Endometrium (tissue), 2 donors: ENCODE results near the gene COL21A1.

Experiments used
- FAIRE-seq: peaks from 2 replicates; lab custom pipeline; 2012; peaks lifted over from hg19 to GRCh38; lab: Jason Lieb, UNC
- donor health status: control.
- donor health status: control.

The COL21A1 gene

DNA sequence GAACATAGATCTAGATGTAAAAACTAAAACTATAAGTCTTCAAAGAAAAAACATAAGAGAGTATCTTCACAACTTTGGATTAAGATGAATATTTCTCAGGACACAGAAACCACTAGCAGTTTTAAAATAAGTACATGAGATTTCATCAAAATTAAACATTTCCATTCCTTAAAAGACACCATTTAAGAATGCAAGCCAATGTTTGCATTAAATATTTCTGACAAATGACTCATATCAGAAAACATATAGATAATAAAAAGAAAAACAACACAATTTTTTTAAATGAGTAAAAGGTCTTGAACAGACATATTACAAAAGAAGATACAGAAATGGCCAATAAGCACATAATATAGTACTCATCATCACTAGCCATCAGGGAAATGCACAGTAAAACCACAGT, 59.7 kb downstream of the COL21A1 start:
- FAIRE-seq: no peak

DNA sequence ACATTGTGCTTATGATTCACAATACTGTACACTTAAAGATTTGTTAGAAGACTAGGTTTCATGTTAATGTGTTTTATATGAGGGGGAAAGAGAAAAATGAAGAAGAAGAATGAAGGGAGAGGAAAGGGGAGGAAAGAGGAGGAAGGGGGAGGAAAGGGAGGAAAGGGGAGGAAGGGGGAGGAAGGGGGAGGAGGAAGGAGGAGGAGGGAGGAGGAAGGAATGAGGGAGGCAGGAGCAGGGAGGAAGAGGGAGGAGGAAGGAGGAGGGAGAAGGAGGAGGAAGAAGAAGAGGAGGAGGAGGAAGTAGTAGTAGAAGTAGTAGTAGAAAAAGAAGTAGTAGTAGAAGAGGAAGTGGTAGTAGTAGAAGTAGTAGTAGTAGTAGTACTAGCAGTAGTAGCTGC, 70.6 kb downstream of the COL21A1 start:
- no peak for FAIRE-seq

DNA sequence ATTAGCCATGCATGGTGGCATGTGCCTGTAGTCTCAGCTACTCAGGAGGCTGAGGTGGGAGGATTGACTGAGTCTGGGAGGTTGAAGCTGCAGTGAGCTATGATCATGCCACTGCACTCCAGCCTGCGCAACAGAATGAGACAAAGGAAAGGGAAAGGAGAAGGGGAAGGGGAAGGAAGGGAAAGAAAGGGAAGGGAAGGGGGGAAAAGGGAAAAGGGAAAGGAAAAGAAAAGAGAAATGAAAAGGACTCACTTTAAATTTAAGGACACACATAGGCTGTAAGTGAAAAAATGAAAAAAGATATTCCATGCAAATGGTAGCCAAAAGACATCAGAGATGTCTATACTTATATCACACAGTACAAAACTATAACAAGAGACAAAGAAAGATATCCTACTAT, 74.2 kb downstream of the COL21A1 start:
- no peak for FAIRE-seq

DNA sequence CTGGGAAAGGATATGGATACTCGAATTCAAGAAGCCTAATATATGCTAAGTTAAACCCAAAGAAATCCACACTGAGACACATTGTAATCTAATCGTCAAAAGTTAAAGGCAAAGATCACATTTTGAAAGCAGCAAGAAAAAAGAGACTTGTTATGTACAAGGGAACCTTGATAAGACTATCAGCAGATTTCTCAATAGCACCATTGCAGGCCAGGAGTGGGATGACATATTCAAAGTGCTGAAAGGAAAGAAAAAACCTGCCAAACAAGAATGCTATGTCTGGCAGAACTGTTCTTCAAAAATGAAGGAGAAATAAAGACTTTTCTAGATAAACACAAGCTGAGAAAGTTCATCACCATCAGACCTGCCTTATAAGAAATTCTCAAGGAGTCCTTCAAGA, 75.2 kb downstream of the COL21A1 start:
- no peak for FAIRE-seq

DNA sequence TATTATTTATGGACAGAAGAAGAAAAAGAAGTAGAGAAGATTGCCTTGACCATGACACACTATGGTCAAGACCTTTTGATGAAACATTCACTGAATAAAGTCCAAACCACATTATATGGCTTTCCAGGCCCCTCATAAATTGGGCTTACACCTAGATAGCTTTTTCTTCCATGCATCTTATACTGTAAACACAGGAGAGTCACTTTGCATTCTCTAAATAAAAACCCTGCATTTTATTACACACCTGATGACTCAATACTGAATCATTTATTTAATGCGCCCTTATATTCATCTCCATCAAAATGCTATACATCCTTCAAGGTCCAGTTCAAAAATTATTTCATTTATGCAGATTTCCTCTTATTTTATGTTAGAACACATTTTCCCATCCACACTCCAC, 78.0 kb downstream of the COL21A1 start:
- FAIRE-seq: no peak

DNA sequence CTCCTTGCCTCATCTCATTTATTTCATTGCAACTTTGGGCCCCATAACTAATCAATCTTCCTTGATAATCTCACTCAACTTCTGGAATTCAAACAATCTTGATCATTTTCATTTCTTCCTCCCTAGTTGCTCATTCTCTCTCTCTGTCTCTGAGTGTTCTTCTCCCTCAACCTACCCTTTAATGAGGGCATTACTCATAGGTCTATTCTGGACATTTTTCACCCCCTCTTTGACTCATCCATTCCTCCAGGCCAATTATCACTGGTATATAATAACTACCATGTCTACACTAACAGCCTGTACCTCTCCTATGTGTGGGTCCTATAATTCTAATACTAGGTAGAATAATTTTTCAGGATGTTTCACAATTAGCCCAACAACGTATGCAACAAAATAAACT, 78.8 kb downstream of the COL21A1 start:
- FAIRE-seq: no peak

GRCh38 chr6:56162081-56162480, 85.3 kb downstream of the COL21A1 start:
- FAIRE-seq: no peak

- peak; percentile 83 for FAIRE-seq
Measured at GRCh38 chr6:56160489-56160888, 86.9 kb downstream of the COL21A1 start.

DNA sequence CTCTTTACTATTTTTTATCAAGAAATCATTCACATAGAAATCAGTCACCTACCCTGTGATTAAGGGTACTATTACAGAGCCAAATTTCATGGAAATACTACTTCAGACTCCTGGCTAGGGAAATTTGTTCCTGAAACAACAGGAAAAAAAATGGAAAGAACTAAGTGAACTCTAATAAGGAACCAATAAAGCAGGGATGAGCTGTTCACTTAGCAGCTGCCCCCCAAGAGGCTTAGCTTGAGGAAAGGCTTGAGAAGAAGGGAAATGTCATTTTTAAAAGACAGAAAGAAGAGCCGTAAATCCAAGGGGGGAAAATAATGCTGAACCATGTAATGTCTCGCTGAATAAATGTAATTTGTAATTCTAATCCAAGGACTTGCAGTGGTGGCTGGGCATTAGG, 88.8 kb downstream of the COL21A1 start:
- FAIRE-seq: no peak

- no peak for FAIRE-seq
Measured at GRCh38 chr6:56156643-56157042, 90.7 kb downstream of the COL21A1 start.

DNA sequence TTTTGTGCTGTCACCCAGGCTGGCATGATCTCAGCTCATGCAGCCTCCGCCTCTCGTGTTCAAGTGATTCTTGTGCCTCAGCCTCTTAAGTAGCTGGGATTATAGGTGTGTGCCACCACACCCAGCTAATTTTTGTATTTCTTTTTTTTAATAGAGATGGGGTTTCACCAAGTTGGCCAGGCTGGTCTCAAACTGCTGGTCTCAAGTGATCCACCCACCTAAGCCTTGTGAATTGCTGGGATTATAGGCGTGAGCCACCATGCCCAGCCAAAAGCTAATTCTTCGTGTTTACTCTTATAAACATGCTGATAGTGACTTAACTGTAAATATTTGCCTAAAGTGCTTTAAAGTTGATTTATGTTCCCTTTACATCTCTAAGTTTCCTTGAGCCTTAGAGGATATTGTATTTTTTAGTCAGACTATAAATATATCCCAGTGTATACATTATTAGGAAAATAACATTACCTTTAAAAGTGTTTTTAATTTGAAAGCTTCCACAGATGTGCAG, 91.7 kb downstream of the COL21A1 start:
- FAIRE-seq: no peak

GRCh38 chr6:56154076-56154475, 93.3 kb downstream of the COL21A1 start:
- no peak for FAIRE-seq

DNA sequence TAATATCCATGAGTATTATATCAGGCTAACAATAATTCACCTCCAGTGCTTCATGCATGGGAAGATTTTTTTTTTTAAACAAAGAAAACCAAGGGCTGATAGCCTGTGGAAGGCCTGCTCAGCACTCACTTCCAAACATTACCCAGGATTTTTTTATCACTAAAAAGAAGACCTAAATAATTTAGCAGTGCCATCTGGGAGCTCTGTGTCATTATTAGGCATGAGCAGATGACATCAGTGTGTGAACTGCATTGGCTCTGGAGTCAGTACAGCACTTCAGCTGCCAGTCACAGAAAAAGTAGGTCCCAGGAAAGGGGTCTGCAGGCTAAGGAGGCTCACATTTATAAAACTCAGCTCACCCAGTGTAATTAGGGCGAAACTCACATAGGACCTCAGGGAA, 94.8 kb downstream of the COL21A1 start:
- FAIRE-seq: no peak

DNA sequence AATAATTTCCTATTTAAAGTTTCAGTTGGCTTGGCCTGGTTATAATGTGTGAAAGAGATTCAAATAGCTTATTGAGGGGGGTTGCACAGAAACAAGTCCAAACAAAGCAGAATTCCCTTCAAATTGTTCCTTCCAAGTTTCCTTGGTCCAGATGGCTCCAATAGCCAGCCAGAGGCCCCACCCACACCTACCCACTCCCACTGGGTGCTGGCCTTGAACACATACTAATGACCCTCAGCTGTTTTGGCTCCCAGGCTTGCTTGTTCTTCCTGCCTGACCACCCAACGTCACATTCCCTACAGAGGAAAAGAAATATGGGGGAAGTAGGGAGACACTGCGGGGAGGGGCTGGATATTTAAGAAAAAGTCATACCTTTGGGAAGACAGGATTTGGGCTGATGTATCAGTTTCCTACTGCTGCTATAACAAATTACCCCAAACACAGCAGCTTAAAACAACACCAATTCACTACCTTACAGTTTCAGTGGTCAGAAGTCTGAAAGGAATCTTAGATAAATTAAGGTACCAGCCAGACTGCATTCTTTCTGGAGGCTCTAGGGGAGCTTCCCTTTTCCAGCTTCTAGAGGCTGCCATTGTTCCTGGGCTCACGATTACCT, 95.7 kb downstream of the COL21A1 start:
- no peak for FAIRE-seq

DNA sequence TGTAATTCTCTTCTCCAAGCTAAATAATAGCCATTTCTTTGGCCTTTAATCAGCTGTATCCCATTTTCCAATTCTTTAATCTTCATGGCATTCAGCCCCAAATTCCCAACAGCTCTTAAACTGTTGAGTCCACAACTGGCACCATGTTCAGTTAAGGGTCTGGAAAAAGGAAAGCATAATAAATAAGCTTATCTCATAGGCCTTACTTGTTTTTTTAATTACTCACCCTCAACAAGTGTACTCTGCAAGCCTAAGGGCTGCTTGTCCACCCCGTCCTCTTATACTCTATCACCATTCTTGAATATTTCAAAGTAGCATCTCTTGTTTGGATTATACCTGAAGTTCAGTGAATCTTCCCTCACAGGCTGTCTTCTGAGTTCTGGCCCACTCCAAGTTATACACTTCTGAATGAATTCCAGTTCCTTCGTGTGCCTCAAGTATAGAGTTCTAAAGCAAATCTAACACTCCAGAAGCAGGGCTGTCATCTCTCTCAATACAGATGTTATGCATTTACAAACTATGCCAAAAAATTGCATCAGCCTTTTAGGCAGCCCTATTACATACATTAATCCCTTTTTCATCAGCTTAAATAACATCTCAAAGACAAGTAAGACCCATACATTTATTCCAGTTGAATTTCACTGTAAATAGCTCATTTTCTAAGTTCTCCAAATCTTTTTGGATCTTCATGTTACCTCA, 98.7 kb downstream of the COL21A1 start:
- FAIRE-seq: no peak

DNA sequence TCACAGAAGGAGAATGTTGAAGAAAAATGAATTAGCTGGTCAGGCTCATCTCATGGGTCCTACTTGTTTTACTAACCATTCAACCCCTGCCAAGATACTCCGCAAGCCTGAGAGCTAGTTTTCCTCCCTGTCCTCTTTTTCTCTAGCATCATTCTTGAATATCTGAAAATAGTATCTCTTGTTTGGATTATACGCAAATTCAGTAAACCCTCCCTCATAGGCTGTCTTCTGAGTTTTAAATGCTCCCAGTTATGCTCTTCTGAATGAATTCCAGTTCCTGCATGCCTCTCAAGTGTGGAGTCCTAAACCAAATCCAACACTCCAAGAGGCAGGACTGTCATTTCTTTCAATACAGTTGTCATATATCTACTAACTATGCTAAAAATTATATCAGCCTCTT, 99.6 kb downstream of the COL21A1 start:
- FAIRE-seq: no peak

GRCh38 chr6:56146086-56146485, 101.3 kb downstream of the COL21A1 start:
- FAIRE-seq: no peak

DNA sequence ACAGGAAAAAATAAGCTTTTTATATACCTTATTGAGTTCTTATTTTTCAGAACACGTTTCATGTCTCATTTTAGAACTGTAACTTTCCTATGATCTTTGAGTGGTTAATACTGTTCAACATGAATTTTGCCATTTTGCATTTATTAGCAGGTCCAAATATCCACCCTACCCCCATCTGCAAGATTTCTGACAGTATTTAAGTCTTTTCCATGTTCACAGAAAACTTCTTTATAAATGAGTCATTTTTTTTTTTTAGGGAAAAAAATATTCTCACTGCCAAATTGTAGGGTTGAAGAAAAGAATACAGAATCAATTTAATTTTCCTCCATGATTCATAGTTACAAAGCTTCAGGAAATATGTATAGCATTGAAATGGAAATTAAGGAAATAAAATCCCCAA, 101.8 kb downstream of the COL21A1 start:
- FAIRE-seq: no peak

- no peak for FAIRE-seq
Measured at GRCh38 chr6:56144538-56145324, 102.6 kb downstream of the COL21A1 start.

DNA sequence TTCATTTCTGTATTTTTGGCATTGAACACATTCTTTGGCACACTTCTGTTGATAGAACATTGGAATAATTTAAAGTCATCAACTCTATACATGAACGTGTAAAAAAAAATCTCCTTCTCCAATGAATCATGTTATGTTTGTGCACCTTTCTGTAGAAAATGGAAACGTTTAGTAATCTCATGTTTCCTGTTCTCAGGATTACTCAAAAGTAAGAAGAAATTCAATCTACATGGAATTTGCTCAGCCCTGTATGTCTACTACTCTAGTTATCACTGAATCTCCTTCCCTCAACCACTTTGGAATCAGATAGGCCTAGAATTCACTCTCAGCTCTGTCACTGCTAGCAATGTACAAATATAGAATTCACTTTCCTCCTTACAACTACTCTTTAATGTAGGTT, 103.6 kb downstream of the COL21A1 start:
- no peak for FAIRE-seq

- FAIRE-seq: no peak
Measured at GRCh38 chr6:56140090-56140489, 107.3 kb downstream of the COL21A1 start.

DNA sequence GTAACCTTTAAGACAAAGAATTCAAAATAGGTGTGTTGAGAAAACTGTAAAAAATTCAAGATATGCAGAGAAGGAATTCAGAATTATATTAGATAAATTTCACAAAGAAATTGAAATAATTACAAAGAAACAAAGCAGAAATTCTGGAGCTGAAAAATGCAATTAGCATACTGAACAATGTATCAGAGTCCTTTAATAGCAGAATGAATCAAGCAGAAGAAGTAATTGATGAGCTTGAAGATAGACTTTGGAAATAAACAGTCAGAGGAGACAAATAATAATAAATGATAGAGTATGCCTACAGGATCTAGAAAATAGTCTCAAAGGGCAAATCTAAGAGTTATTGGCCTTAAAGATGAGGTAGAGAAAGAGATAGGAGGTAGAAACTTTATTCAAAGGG, 131.7 kb downstream of the COL21A1 start:
- FAIRE-seq: no peak

DNA sequence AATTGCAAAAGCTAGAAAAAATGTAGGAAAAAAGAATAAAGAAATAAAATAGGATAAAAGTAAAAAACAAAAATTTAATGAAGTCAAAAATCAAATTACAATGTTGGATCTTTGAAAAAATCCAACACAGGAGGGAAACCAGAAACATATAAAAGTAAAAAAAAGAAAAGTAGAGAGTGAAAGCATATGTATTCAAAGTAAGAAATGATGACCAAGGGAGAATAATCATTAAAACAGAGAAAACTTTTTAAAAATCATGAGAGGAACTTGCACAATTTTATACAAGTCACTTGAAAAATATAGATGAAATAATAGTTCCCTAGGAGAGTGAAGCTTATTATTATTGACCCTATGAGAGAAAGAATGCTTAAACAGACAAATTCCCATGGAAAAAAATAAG, 138.2 kb downstream of the COL21A1 start:
- no peak for FAIRE-seq
